Measurements from ENCODE around the gene NPAS1.

Gene NPAS1

DNA sequence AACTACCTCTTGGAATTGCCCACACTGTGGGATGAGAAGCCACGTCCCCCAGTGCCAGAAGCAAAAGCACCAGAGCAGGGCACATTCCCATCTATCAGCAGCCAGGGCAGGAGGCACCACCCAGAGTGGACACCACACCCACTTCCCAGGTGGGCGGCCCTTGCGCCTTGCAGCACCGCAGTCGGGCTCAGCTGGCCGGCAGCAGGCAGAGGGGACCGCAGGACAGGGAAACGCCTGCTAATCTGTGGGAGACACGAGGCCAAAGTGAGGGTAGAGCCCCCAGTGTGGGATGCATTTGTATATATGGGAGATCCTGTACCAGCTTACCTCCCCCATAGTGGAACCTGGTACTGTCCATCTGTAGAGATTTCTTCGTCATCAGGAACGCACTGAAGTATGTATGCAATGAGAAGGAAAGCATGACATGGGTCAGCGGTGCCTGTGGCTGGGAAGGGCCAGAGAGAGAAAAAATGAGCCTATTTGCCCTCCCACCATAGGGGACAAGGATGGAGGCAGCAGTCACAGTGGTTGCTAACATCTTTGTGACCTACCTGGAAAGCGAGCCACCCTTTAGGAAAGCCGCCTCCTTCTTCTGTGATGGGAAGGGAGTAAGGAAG is 30.9 kb upstream of the NPAS1 start:
- Histone ChIP-seq H3K27me3 (replicated peaks; ENCODE audit: control insufficient read depth, insufficient read depth, low read length) (no peaks in the 10 kb centered on the region), H3K4me3 (replicated peaks; ENCODE audit: low read depth, low read length) (no peak overlapping the region), H3K36me3 (ENCODE audit: control insufficient read depth, insufficient read depth, low read length) (peaks cover 17% of the 10 kb centered on the region)
- no peak for DNase-seq (ENCODE audit: extremely low read depth, insufficient read length)
- TF ChIP-seq, protein P1, sequence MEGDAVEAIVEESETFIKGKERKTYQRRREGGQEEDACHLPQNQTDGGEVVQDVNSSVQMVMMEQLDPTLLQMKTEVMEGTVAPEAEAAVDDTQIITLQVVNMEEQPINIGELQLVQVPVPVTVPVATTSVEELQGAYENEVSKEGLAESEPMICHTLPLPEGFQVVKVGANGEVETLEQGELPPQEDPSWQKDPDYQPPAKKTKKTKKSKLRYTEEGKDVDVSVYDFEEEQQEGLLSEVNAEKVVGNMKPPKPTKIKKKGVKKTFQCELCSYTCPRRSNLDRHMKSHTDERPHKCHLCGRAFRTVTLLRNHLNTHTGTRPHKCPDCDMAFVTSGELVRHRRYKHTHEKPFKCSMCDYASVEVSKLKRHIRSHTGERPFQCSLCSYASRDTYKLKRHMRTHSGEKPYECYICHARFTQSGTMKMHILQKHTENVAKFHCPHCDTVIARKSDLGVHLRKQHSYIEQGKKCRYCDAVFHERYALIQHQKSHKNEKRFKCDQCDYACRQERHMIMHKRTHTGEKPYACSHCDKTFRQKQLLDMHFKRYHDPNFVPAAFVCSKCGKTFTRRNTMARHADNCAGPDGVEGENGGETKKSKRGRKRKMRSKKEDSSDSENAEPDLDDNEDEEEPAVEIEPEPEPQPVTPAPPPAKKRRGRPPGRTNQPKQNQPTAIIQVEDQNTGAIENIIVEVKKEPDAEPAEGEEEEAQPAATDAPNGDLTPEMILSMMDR (IDR thresholded peaks at IDR 0.05; ENCODE audit: insufficient read depth, low read length, poor library complexity, severe bottlenecking) = no peak

DNA sequence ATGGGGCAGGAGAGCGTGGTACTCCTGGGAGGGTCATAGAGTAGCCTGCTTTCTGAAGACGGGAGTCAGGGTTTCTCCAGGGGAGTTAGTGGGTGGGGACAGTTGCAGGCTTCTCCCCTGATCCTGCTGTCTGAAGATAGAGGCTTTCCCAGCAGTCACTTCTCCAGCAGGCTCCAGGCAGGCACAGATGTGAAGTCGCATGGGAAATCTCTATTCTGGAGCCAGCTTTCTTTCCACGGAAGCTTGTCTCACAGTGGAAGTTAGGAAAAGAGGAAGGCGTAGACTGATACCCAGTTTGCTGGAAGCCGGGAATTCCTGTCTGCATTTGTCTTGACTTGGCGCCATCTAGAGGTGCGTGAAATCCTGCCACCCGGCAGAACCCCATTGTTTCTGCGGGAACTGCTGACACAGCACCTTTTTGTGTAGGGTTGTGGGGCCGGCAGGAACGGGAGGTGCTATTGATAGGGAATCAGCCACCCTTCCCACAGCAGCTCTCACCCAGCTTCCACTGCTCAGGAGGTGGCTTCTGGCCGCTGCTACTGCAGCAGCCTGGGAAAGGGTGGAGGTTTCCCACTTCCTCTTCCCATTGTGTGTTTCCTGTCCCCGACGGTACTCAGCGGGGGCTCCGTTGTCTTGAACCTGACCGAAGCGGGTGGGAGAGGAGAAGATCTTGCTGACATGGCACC is 28.5 kb upstream of the NPAS1 start:
- TF ChIP-seq, protein P1 (IDR thresholded peaks at IDR 0.05; ENCODE audit: insufficient read depth, low read length, poor library complexity, severe bottlenecking) = peak; percentile 81
- peaks cover 24% of the 10 kb centered on the region for H3K36me3 ChIP-seq (ENCODE audit: control insufficient read depth, insufficient read depth, low read length)
- H3K27me3 ChIP-seq (replicated peaks; ENCODE audit: control insufficient read depth, insufficient read depth, low read length) = no peaks in the 10 kb centered on the region
- no peak overlapping the region for H3K4me3 ChIP-seq (replicated peaks; ENCODE audit: low read depth, low read length)
- no peak for DNase-seq (ENCODE audit: extremely low read depth, insufficient read length)

DNA sequence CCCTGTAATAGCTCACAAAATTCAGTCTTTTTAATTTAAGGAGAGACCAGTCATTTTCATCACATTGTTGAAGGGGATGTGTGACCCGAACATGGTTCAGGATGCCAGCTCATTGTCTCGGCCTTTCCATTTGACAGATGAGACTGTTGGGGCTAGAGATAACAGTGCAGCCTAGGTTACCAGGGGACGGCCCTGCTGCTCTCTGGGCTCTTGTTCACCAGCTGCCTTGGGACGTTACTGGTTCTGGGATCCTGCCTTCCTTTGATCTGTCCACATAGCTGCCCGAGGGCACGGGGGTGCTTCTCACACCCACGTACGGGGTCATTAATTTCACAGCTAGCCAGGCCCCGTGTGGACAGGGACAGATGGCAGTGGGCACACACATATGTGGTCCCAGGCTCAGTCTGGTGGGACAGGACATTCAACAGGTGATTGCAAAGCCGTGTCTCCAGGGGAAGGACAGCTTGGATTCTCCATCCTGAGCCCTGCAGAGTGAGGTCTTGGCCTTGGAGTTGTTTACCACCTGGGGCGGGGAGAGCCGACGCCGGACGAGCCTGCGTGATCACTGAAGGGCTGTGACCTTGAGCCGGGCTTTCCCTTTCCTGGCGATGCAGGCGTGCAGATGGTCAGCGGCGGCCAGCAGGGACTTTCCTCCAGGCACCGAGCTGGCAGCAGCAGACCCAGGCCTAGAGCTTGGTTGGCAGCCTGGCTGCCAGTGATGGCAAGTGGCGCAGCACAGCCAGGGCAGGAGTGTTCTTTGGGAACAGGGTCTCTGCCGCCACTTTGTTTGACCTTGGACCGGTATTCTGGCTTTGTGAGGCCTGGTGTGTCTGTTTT is 26.7 kb upstream of the NPAS1 start:
- peaks cover 24% of the 10 kb centered on the region for H3K36me3 ChIP-seq (ENCODE audit: control insufficient read depth, insufficient read depth, low read length)
- DNase-seq (ENCODE audit: extremely low read depth, insufficient read length) = no peak
- TF ChIP-seq, protein P1 (IDR thresholded peaks at IDR 0.05; ENCODE audit: insufficient read depth, low read length, poor library complexity, severe bottlenecking) = no peak

DNA sequence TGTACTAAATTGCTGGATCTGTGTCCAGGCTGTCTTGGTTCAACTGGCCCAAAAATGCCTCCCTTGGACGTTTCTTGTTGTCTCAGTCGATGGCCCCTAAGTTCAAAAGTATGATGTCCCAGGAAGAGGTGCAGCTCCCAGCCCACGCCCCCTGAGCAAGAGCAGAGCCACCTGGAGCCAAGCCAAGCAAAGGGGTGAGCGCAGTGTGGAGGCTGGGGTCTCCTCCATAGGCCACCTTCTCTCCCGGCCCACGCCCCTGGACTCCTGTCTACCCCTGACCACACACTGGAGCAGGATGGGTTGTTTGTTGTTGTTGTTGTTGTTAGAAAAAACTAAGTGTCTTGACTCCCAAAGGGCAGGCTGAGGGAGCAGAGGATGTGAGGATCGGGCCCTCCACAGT is 26.0 kb upstream of the NPAS1 start:
- peaks cover 23% of the 10 kb centered on the region for H3K36me3 ChIP-seq (ENCODE audit: control insufficient read depth, insufficient read depth, low read length)

More for the DNA sequence above, 26.7 kb upstream of the NPAS1 start:
- Histone ChIP-seq H3K4me3 (replicated peaks; ENCODE audit: low read depth, low read length) (no peak overlapping the region), H3K27me3 (replicated peaks; ENCODE audit: control insufficient read depth, insufficient read depth, low read length) (no peaks in the 10 kb centered on the region)

DNA sequence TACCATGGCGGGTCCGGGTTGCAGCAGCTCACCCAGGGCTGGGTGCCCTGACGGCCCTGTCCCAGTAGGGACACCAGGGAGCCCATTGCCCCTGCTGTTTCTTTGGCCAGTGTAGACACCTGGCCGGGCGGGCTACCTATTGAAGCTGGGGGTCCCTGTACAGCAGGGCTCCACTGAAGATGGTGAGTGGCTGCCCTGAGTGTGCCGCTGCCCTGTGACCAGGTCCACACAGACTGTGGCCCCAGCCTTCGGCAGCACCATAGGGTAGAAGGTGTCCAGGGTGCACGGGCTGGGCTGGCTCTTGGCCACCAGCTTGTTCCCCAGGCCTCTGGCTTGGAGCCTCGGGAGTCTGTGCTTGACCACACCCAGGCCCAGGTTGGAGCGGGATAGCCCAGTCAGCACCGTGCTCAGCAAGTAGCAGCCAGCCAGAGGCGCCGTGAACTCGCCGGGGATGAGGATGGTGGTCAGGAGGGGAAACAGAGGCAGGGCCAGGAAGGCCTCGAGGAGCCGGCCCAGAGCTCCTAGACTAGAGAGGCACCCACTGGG is 25.4 kb upstream of the NPAS1 start:
- Histone ChIP-seq H3K36me3 (ENCODE audit: control insufficient read depth, insufficient read depth, low read length) (peaks cover 23% of the 10 kb centered on the region), H3K27me3 (replicated peaks; ENCODE audit: control insufficient read depth, insufficient read depth, low read length) (no peaks in the 10 kb centered on the region), H3K4me3 (replicated peaks; ENCODE audit: low read depth, low read length) (no peak overlapping the region)
- no peak for DNase-seq (ENCODE audit: extremely low read depth, insufficient read length)
- TF ChIP-seq, protein P1 (IDR thresholded peaks at IDR 0.05; ENCODE audit: insufficient read depth, low read length, poor library complexity, severe bottlenecking) = no peak

More for the DNA sequence above, 26.0 kb upstream of the NPAS1 start:
- H3K4me3 ChIP-seq (replicated peaks; ENCODE audit: low read depth, low read length) = no peak overlapping the region
- no peak for DNase-seq (ENCODE audit: extremely low read depth, insufficient read length)
- no peaks in the 10 kb centered on the region for H3K27me3 ChIP-seq (replicated peaks; ENCODE audit: control insufficient read depth, insufficient read depth, low read length)
- TF ChIP-seq, protein P1 (IDR thresholded peaks at IDR 0.05; ENCODE audit: insufficient read depth, low read length, poor library complexity, severe bottlenecking) = no peak

Data from GM06990 (cell line).